Liver (tissue), 9 donors: Measurements from ENCODE around the gene LSM4. TPM values are rescaled to one million over a fixed set of nuclear protein-coding genes. Genes with fewer than 3 reads are reported as not detected.

ENCODE experiments used
- DNase-seq: peaks from one replicate; pipeline ENCODE4 v3.0.0-alpha.2; 2017; ENCODE audit warnings: low spot score
- H3K27ac ChIP-seq, 2 donors: one replicate each; pipeline ENCODE4 v1.7.0; 2013; ENCODE audit warnings: inconsistent platforms in 2 of 2, low read length in 2 of 2, control low read depth in 1 of 2, low read depth in 1 of 2, mild to moderate bottlenecking in 1 of 2
- H3K27me3 ChIP-seq, 4 donors: one replicate each; pipeline versions ENCODE4 v1.6.1 to v1.7.0; 2013; ENCODE audit warnings: low read length in 3 of 4, inconsistent platforms in 1 of 4, mild to moderate bottlenecking in 1 of 4, moderate library complexity in 1 of 4; ENCODE audit not compliant: control insufficient read depth in 4 of 4, insufficient read depth in 4 of 4
- H3K36me3 ChIP-seq, 4 donors: one replicate each; pipeline versions ENCODE4 v1.6.1 to v1.7.0; 2013; ENCODE audit warnings: low read length in 3 of 4, mild to moderate bottlenecking in 3 of 4, low read depth in 1 of 4, moderate library complexity in 1 of 4; ENCODE audit not compliant: control insufficient read depth in 4 of 4, insufficient read depth in 3 of 4
- H3K4me1 ChIP-seq, 4 donors: one replicate each; pipeline versions ENCODE4 v1.6.1 to v1.7.0; 2013; ENCODE audit warnings: low read length in 3 of 4, mild to moderate bottlenecking in 3 of 4, moderate library complexity in 1 of 4; ENCODE audit not compliant: control insufficient read depth in 4 of 4, insufficient read depth in 4 of 4
- H3K4me3 ChIP-seq, 3 donors: one replicate each; pipeline versions ENCODE4 v1.6.1 to v1.7.0; 2013; ENCODE audit warnings: low read length in 3 of 3, control low read depth in 1 of 3, low read depth in 1 of 3, mild to moderate bottlenecking in 1 of 3
- H3K9ac ChIP-seq, 2 donors: one replicate each; pipeline ENCODE4 v1.7.0; 2013; ENCODE audit warnings: low read length in 2 of 2, mild to moderate bottlenecking in 2 of 2, moderate library complexity in 2 of 2, control low read depth in 1 of 2, low read depth in 1 of 2
- H3K9me3 ChIP-seq, 4 donors: one replicate each; pipeline versions ENCODE4 v1.6.1 to v1.7.0; 2013; ENCODE audit warnings: low read length in 3 of 4; ENCODE audit not compliant: control insufficient read depth in 4 of 4
- FOXA1 ChIP-seq: IDR thresholded peaks from 2 replicates; pipeline ENCODE4 v1.6.1; 2016; ENCODE audit warnings: antibody characterized with exemption
- GABPA ChIP-seq, 2 donors: IDR thresholded peaks in 1 of 2; conservative IDR thresholded peaks in 1 of 2; 2 replicates each; pipeline ENCODE4 v1.6.1; 2016; ENCODE audit warnings: antibody characterized with exemption in 2 of 2, mild to moderate bottlenecking in 1 of 2, moderate library complexity in 1 of 2
- HNF4A ChIP-seq, 2 donors: conservative IDR thresholded peaks; 2 replicates each; pipeline ENCODE4 v1.6.1; 2016; ENCODE audit warnings: antibody characterized with exemption in 2 of 2, mild to moderate bottlenecking in 2 of 2
- HNF4G ChIP-seq: IDR thresholded peaks from 2 replicates; pipeline ENCODE4 v1.6.1; 2016; ENCODE audit warnings: antibody characterized with exemption
- JUND ChIP-seq, 2 donors: IDR thresholded peaks; 2 replicates each; pipeline ENCODE4 v1.6.1; 2016; ENCODE audit warnings: antibody characterized with exemption in 2 of 2
- RAD21 ChIP-seq, 2 donors: IDR thresholded peaks; 2 replicates each; pipeline ENCODE4 v1.6.1; 2016; ENCODE audit warnings: antibody characterized with exemption in 2 of 2, mild to moderate bottlenecking in 2 of 2
- RXRA ChIP-seq, 2 donors: IDR thresholded peaks; 2 replicates each; pipeline ENCODE4 v1.6.1; 2017 to 2018; ENCODE audit warnings: antibody characterized with exemption in 2 of 2, mild to moderate bottlenecking in 1 of 2
- SP1 ChIP-seq: IDR thresholded peaks from 2 replicates; pipeline ENCODE4 v1.6.1; 2018; ENCODE audit warnings: antibody characterized with exemption, mild to moderate bottlenecking
- TAF1 ChIP-seq: conservative IDR thresholded peaks from 2 replicates; pipeline ENCODE4 v1.6.1; 2016; ENCODE audit warnings: antibody characterized with exemption, mild to moderate bottlenecking
- YY1 ChIP-seq: IDR thresholded peaks from 2 replicates; pipeline ENCODE4 v1.6.1; 2016; ENCODE audit warnings: antibody characterized with exemption, mild to moderate bottlenecking
- WGBS: extraction: QIAGEN DNeasy Blood & Tissue Kit; methylation state at CpG from one replicate; pipeline ENCODE4 v1.1.7; 2013; 5-methylcytosine and 5-hydroxymethylcytosine counted together
- polyA plus RNA-seq, 2 donors: library from polyadenylated mRNA; stranded (reverse) in 1 of 2; unstranded in 1 of 2; fragments of 200-250 nt in 1 of 2; fragments of >200 nt in 1 of 2; fragmentation: Nextera tagmentation in 1 of 2; extraction: Ambion mirVana in 1 of 2; gene quantifications; one replicate each; pipeline versions ENCODE4 v1.2.1 to v1.2.3, GENCODE V29; 2013 to 2015
- total RNA-seq, 2 donors: library from RNA; depleted of rRNA; stranded (reverse); fragments of >200 nt; gene quantifications; one replicate each; pipeline ENCODE4 v1.2.3, GENCODE V29; 2014
- TF ChIP-seq, protein P1 (sequence below): fragments of 150-350 bp; IDR thresholded peaks from 2 replicates; pipeline ENCODE4 v1.5.1; 2017; ENCODE audit warnings: improper control_type of control experiment, low read depth, low read length; ENCODE audit not compliant: missing input control
- TF ChIP-seq, protein P2 (sequence below): IDR thresholded peaks from 2 replicates; pipeline ENCODE4 v1.6.1; 2016; ENCODE audit warnings: antibody characterized with exemption
- donor health status: healthy.
- donor health status: healthy.
- donor health status: healthy.
- donor health status: healthy.
- donor health status: healthy.

Gene LSM4
- total and polyA plus RNA-seq, 4 donors = 42.4 to 100 (median 75.1) TPM

DNA sequence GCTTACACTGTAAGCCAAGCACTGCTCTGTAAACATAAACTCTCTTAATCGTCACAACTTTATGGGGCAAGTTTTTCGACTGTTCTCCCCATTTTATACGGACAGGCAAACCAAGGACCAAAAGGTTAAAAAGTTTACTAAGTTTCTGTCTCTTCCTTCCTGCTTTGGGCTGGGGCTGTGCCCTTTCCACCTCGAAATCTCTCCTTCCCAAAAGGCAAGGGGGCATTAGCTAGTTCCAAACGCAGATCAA, 43.7 kb downstream of the LSM4 start:
- TF ChIP-seq, protein P1, sequence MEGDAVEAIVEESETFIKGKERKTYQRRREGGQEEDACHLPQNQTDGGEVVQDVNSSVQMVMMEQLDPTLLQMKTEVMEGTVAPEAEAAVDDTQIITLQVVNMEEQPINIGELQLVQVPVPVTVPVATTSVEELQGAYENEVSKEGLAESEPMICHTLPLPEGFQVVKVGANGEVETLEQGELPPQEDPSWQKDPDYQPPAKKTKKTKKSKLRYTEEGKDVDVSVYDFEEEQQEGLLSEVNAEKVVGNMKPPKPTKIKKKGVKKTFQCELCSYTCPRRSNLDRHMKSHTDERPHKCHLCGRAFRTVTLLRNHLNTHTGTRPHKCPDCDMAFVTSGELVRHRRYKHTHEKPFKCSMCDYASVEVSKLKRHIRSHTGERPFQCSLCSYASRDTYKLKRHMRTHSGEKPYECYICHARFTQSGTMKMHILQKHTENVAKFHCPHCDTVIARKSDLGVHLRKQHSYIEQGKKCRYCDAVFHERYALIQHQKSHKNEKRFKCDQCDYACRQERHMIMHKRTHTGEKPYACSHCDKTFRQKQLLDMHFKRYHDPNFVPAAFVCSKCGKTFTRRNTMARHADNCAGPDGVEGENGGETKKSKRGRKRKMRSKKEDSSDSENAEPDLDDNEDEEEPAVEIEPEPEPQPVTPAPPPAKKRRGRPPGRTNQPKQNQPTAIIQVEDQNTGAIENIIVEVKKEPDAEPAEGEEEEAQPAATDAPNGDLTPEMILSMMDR = no peak
- no peak for TF ChIP-seq RXRA (IDR thresholded peaks at IDR 0.05)
- TF ChIP-seq FOXA1 = no peak
- TF ChIP-seq, protein P2, sequence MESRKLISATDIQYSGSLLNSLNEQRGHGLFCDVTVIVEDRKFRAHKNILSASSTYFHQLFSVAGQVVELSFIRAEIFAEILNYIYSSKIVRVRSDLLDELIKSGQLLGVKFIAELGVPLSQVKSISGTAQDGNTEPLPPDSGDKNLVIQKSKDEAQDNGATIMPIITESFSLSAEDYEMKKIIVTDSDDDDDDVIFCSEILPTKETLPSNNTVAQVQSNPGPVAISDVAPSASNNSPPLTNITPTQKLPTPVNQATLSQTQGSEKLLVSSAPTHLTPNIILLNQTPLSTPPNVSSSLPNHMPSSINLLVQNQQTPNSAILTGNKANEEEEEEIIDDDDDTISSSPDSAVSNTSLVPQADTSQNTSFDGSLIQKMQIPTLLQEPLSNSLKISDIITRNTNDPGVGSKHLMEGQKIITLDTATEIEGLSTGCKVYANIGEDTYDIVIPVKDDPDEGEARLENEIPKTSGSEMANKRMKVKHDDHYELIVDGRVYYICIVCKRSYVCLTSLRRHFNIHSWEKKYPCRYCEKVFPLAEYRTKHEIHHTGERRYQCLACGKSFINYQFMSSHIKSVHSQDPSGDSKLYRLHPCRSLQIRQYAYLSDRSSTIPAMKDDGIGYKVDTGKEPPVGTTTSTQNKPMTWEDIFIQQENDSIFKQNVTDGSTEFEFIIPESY = no peak
- no peak for TF ChIP-seq SP1
- TF ChIP-seq JUND (IDR thresholded peaks at IDR 0.05) = no peak
- no peak for TF ChIP-seq RAD21 (IDR thresholded peaks at IDR 0.05)
- TF ChIP-seq TAF1 = no peak
- TF ChIP-seq YY1 = no peak
- no peak for TF ChIP-seq GABPA (IDR thresholded peaks at IDR 0.05 in 1 of 2, conservative IDR thresholded peaks at IDR 0.05 in 1 of 2)
- H3K27me3 ChIP-seq = no peaks in the 10 kb centered on the region
- no peaks in the 10 kb centered on the region for H3K9me3 ChIP-seq
- peak overlapping the region; percentile 100 for H3K27ac ChIP-seq
- H3K4me1 ChIP-seq = peaks cover 9 to 48% (median 40%) of the 10 kb centered on the region in 4 donors
- peaks cover 0 to 4% (median 1%) of the 10 kb centered on the region in 4 donors for H3K36me3 ChIP-seq
- peak overlapping the region; percentile 78 to 90 (median 84) for H3K4me3 ChIP-seq
- no peak for DNase-seq
- peak overlapping the region; percentile 97 to 100 for H3K9ac ChIP-seq
- under 1% methylated on average over 5 of the region's 5 CpGs for WGBS

DNA sequence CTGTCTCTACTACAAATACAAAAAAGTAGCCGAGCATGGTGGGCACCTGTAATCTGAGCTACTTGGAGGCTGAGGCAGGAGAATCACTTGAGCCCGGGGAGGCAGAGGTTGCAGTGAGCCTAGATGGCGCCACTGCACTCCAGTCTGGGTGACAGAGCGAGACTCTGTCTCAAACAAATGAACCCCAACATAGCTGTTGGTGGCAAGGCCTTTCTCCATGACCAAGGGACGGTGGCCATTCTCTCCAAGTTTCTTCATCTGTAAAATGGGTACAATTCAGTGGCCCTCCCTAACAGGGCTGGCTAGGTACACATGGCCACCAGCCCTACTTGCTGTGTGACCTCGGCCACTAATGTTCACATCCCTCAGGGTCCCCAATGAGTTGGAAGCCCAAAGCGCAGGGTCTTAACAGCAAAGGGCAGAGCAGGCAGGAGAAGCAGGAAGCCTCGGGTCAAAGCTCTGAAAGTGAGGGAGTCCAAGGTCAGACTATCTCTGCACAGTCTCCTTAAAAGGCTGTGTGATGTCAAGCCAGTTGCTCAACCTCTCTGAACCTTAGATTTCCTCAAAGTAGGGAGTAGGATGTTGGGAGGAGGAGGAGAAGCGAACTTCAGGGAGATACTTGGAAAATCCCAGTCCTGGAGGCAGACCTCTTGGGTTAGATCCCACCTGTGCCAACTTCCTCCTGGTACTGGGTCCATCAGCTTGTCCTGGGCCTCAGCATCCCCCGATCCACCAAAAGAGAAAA, 44.2 kb downstream of the LSM4 start:
- Histone ChIP-seq H3K27me3 (no peaks in the 10 kb centered on the region), H3K4me1 (peaks cover 9 to 48% (median 40%) of the 10 kb centered on the region in 4 donors), H3K9me3 (no peaks in the 10 kb centered on the region), H3K36me3 (peaks cover 0 to 4% (median 1%) of the 10 kb centered on the region in 4 donors), H3K27ac (peak overlapping the region; percentile 100), H3K9ac (peak overlapping the region; percentile 97 to 100), H3K4me3 (peak overlapping the region; percentile 78 to 90 (median 84))
- DNase-seq = no peak
- 71% methylated on average over 10 of the region's 10 CpGs for WGBS
- TF ChIP-seq HNF4A (conservative IDR thresholded peaks at IDR 0.05) = peak in 1 of 2 donors; percentile 19
- peak; percentile 10 for TF ChIP-seq HNF4G
- peak in 1 of 2 donors; percentile 38 for TF ChIP-seq RAD21 (IDR thresholded peaks at IDR 0.05)
- TF ChIP-seq, protein P1 = no peak
